Fibroblast of lung (primary cell): ENCODE data around the gene VMAC. TPM values are rescaled to one million over a fixed set of nuclear protein-coding genes. Genes with fewer than 3 reads are reported as not detected.

Experiments
- DNase-seq, 2 donors: peaks; one replicate each; pipeline versions ENCODE4 v3.0.0 to v3.0.0-alpha.2; 2010; ENCODE audit warnings: low read depth in 2 of 2
- H2AFZ ChIP-seq: 2 replicates; pipeline ENCODE4 v1.5.1; 2012; ENCODE audit warnings: low read length, control low read depth, inconsistent platforms
- H3K27ac ChIP-seq: 2 replicates; pipeline ENCODE4 v1.5.1; 2011; ENCODE audit warnings: low read length, control low read depth; ENCODE audit not compliant: insufficient read depth
- H3K27me3 ChIP-seq: 2 replicates; pipeline ENCODE4 v1.5.1; 2011; ENCODE audit warnings: mild to moderate bottlenecking, low read length; ENCODE audit not compliant: control insufficient read depth, insufficient read depth
- H3K36me3 ChIP-seq: 2 replicates; pipeline ENCODE4 v1.5.1; 2011; ENCODE audit warnings: low read length; ENCODE audit not compliant: control insufficient read depth, insufficient read depth
- H3K4me1 ChIP-seq: 2 replicates; pipeline ENCODE4 v1.5.1; 2011; ENCODE audit warnings: low read length; ENCODE audit not compliant: control insufficient read depth, insufficient read depth; ENCODE audit errors: extremely low read depth
- H3K4me2 ChIP-seq: 2 replicates; pipeline ENCODE4 v1.5.1; 2011; ENCODE audit warnings: low read length, control low read depth; ENCODE audit not compliant: insufficient read depth; ENCODE audit errors: extremely low read depth
- H3K4me3 ChIP-seq, 4 experiments: fragments of 200-600 bp in 1 of 4; sonication (generic) in 1 of 4; replicated peaks in 1 of 4; 2 replicates each; pipeline ENCODE4 v1.5.1; 2011 to 2016; ENCODE audit warnings: low read length in 4 of 4, low read depth in 3 of 4, mild to moderate bottlenecking in 3 of 4, control low read depth in 2 of 4, inconsistent platforms in 1 of 4, mixed read lengths in 1 of 4; ENCODE audit not compliant: insufficient read depth in 1 of 4; ENCODE audit errors: control extremely low read depth in 1 of 4
- H3K79me2 ChIP-seq: 2 replicates; pipeline ENCODE4 v1.5.1; 2012; ENCODE audit warnings: mild to moderate bottlenecking, low read length, inconsistent platforms; ENCODE audit not compliant: control insufficient read depth, insufficient read depth
- H3K9ac ChIP-seq: 2 replicates; pipeline ENCODE4 v1.5.1; 2011; ENCODE audit warnings: mild to moderate bottlenecking, low read length, control low read depth; ENCODE audit not compliant: insufficient read depth
- H3K9me3 ChIP-seq: 2 replicates; pipeline ENCODE4 v1.5.1; 2012; ENCODE audit warnings: low read depth, low read length; ENCODE audit not compliant: control insufficient read depth, insufficient read depth
- H4K20me1 ChIP-seq: 2 replicates; pipeline ENCODE4 v1.5.1; 2011; ENCODE audit warnings: low read length; ENCODE audit not compliant: control insufficient read depth, insufficient read depth; ENCODE audit errors: extremely low read depth
- CTCF ChIP-seq, 2 donors: IDR thresholded peaks in 1 of 2; conservative IDR thresholded peaks in 1 of 2; 1 replicate in 1 of 2; 2 replicates in 1 of 2; pipeline ENCODE4 v1.5.1; 2011 to 2012; ENCODE audit warnings: low read length in 2 of 2, control low read depth in 1 of 2, inconsistent platforms in 1 of 2, low read depth in 1 of 2, mild to moderate bottlenecking in 1 of 2
- EZH2 ChIP-seq: IDR thresholded peaks from 2 replicates; pipeline ENCODE4 v1.5.1; 2012; ENCODE audit warnings: low read length, control low read depth, mild to moderate bottlenecking; ENCODE audit errors: missing control alignments
- polyA plus RNA-seq, 2 donors: library from polyadenylated mRNA; depleted of rRNA in 1 of 2; stranded (reverse) in 1 of 2; unstranded in 1 of 2; fragments of >200 nt; gene quantifications; 2 replicates each; pipeline ENCODE4 v1.2.1, GENCODE V29; 2011 to 2012; ENCODE audit warnings: missing spikeins in 1 of 2
- total RNA-seq: library from RNA; depleted of rRNA; stranded (reverse); fragments of >200 nt; gene quantifications from 2 replicates; pipeline ENCODE4 v1.2.1, GENCODE V29; 2014

VMAC gene
- total and polyA plus RNA-seq, 2 donors (not counting 1 experiment from before 2014, with no cell fraction given): 1.7 to 8.3 TPM

GRCh38 chr19:5908773-5909442, 4.2 kb downstream of the VMAC start:
- no peak for DNase-seq
- Histone ChIP-seq H3K4me3 (no peak overlapping the region), H3K27ac (no peak overlapping the region), H3K36me3 (peaks cover 2% of the 10 kb centered on the region), H3K9ac (no peak overlapping the region), H3K4me2 (no peak overlapping the region), H3K27me3 (no peaks in the 10 kb centered on the region), H4K20me1 (no peaks in the 10 kb centered on the region), H3K79me2 (no peaks in the 10 kb centered on the region), H3K9me3 (no peaks in the 10 kb centered on the region), H2AFZ (no peak overlapping the region), H3K4me1 (no peaks in the 10 kb centered on the region)
- TF ChIP-seq CTCF (conservative IDR thresholded peaks at IDR 0.05 in 1 of 2, IDR thresholded peaks at IDR 0.05 in 1 of 2; ENCODE audit: low read depth in 1 of 2, low read length in 2 of 2): no peak
- no peak for TF ChIP-seq EZH2

GRCh38 chr19:5910638-5910907, 5.9 kb downstream of the VMAC start:
- Histone ChIP-seq H3K27ac (no peak overlapping the region), H3K4me1 (peaks cover 5% of the 10 kb centered on the region), H3K4me2 (no peak overlapping the region), H3K9ac (no peak overlapping the region), H4K20me1 (no peaks in the 10 kb centered on the region), H2AFZ (no peak overlapping the region), H3K36me3 (peaks cover 9% of the 10 kb centered on the region), H3K79me2 (no peaks in the 10 kb centered on the region), H3K9me3 (no peaks in the 10 kb centered on the region), H3K4me3 (no peak overlapping the region), H3K27me3 (no peaks in the 10 kb centered on the region)
- TF ChIP-seq EZH2 (no peak), CTCF (conservative IDR thresholded peaks at IDR 0.05 in 1 of 2, IDR thresholded peaks at IDR 0.05 in 1 of 2; ENCODE audit: low read depth in 1 of 2, low read length in 2 of 2) (no peak)
- no peak for DNase-seq

GRCh38 chr19:5911366-5911765, 6.7 kb downstream of the VMAC start:
- Histone ChIP-seq H3K4me1 (peaks cover 5% of the 10 kb centered on the region), H3K9ac (no peak overlapping the region), H3K27me3 (no peaks in the 10 kb centered on the region), H4K20me1 (no peaks in the 10 kb centered on the region), H3K79me2 (no peaks in the 10 kb centered on the region), H3K4me3 (no peak overlapping the region), H3K36me3 (peaks cover 11% of the 10 kb centered on the region), H2AFZ (no peak overlapping the region), H3K9me3 (no peaks in the 10 kb centered on the region), H3K4me2 (no peak overlapping the region), H3K27ac (no peak overlapping the region)
- no peak for TF ChIP-seq EZH2
- no peak for TF ChIP-seq CTCF (conservative IDR thresholded peaks at IDR 0.05 in 1 of 2, IDR thresholded peaks at IDR 0.05 in 1 of 2; ENCODE audit: low read depth in 1 of 2, low read length in 2 of 2)
- no peak for DNase-seq
